ENCODE measurements around the gene SCGB1C1. TPM values are rescaled to one million over a fixed set of nuclear protein-coding genes. Genes with fewer than 3 reads are reported as not detected.
A peak's percentile ranks its signal among the peaks of the same experiment; 100 is the strongest.

SCGB1C1 gene
- total and polyA plus RNA-seq, 9 of the 15 experiments (the other 6 are each of a cell fraction or from before 2014, with no cell fraction given): not detected

- no peak; the same call in 1 of the 2 replicates for TF ChIP-seq SMARCE1 (IDR thresholded peaks at IDR 0.05)
- no peak for TF ChIP-seq RFX7 (CRISPR knock-in tag; IDR thresholded peaks at IDR 0.05)
- no peak for TF ChIP-seq MCM7 (IDR thresholded peaks at IDR 0.05)
- no peak for TF ChIP-seq REST (IDR thresholded peaks at IDR 0.05; ENCODE audit: borderline replicate concordance)
- TF ChIP-seq REST (CRISPR knock-in tag; IDR thresholded peaks at IDR 0.05; ENCODE audit: low read depth): peak; percentile 58; the same call in 1 of the 2 replicates
- TF ChIP-seq CHD4 (IDR thresholded peaks at IDR 0.05; ENCODE audit: insufficient read depth, insufficient replicate concordance, low read depth, low read length, poor library complexity, severe bottlenecking): no peak
- no peak for TF ChIP-seq TRIM28 (IDR thresholded peaks at IDR 0.05)
- no peak for TF ChIP-seq HLTF (IDR thresholded peaks at IDR 0.05)
- TF ChIP-seq NCOA1 (IDR thresholded peaks at IDR 0.05; ENCODE audit: low read depth): peak; percentile 45
- TF ChIP-seq CSDE1 (IDR thresholded peaks at IDR 0.05): no peak
- no peak for TF ChIP-seq ZNF668 (CRISPR knock-in tag; IDR thresholded peaks at IDR 0.05)
- TF ChIP-seq ZBTB26 (CRISPR knock-in tag; IDR thresholded peaks at IDR 0.05): no peak
- TF ChIP-seq ID3 (CRISPR knock-in tag; IDR thresholded peaks at IDR 0.05): no peak
- TF ChIP-seq ID3 (tag; IDR thresholded peaks at IDR 0.05): no peak
- TF ChIP-seq ZNF12 (CRISPR knock-in tag; IDR thresholded peaks at IDR 0.05): 0 out of 2 replicates have a peak, but pooled peaks have one; percentile 16
- TF ChIP-seq BRD9 (IDR thresholded peaks at IDR 0.05; ENCODE audit: low read depth, partially characterized antibody): no peak
- no peak for TF ChIP-seq ZNF253 (CRISPR knock-in tag; conservative IDR thresholded peaks at IDR 0.05)
- no peak for TF ChIP-seq ATF4 (CRISPR knock-in tag; IDR thresholded peaks at IDR 0.05)
- TF ChIP-seq STAT5B (CRISPR knock-in tag; IDR thresholded peaks at IDR 0.05): no peak
Observed at GRCh38 chr11:236774-237767, 44.2 kb downstream of the SCGB1C1 start, which contains the start of gene PSMD13 (continued).

Data from K562 (cell line).